Caco-2 (cell line): ENCODE results near the gene TTC9B. TPM values are rescaled to one million over a fixed set of nuclear protein-coding genes. Genes with fewer than 3 reads are reported as not detected.

Experiments
- BruUV-seq: library from RNA; stranded (reverse); fragments of 400-500 nt; replicated peaks from 2 replicates; lab custom pipeline; 2021; lab: Mats Ljungman, UMichigan
- CTCF ChIA-PET: fragments of 300-600 bp; sonication (Branson Sonifier 250); formaldehyde crosslinking; loops from one replicate; lab custom pipeline; 2022; ENCODE audit warnings: antibody characterized with exemption; lab: Charles Lee
- POLR2A ChIA-PET: fragments of 300-600 bp; sonication (Branson Sonifier 250); formaldehyde crosslinking; loops from one replicate; lab custom pipeline; 2022; ENCODE audit warnings: antibody characterized with exemption; lab: Charles Lee
- DNase-seq, 2 experiments: peaks; one replicate each; pipeline versions ENCODE4 v3.0.0 to v3.0.0-alpha.2; 2020 to 2022
- H3K27me3 ChIP-seq: replicated peaks from 2 replicates; pipeline ENCODE4 v1.6.0; 2011; ENCODE audit warnings: low read length; ENCODE audit not compliant: control insufficient read depth, insufficient read depth
- H3K36me3 ChIP-seq: 2 replicates; pipeline ENCODE4 v1.5.1; 2011; ENCODE audit warnings: low read length; ENCODE audit not compliant: control insufficient read depth, insufficient read depth
- H3K4me1 ChIP-seq: fragments of 250-450 bp; sonication (Bioruptor Pico); 2 replicates; pipeline ENCODE4 v1.5.1; 2020; ENCODE audit warnings: mild to moderate bottlenecking
- H3K4me3 ChIP-seq: 2 replicates; pipeline ENCODE4 v1.5.1; 2011; ENCODE audit warnings: low read depth, mild to moderate bottlenecking, control low read depth, low read length
- H3K9me3 ChIP-seq: fragments of 250-450 bp; sonication (Bioruptor Pico); 2 replicates; pipeline ENCODE4 v1.5.1; 2020; ENCODE audit warnings: mild to moderate bottlenecking, moderate library complexity
- H3K27ac Mint-ChIP-seq: one replicate; pipeline ENCODE4 v1.8.0; 2022; ENCODE audit warnings: mixed read lengths; ENCODE audit not compliant: unreplicated experiment
- H3K27me3 Mint-ChIP-seq: one replicate; pipeline ENCODE4 v1.8.0; 2022; ENCODE audit warnings: mixed read lengths; ENCODE audit not compliant: insufficient read depth, unreplicated experiment
- H3K36me3 Mint-ChIP-seq: one replicate; pipeline ENCODE4 v1.8.0; 2022; ENCODE audit warnings: mild to moderate bottlenecking, mixed read lengths; ENCODE audit not compliant: insufficient read depth, unreplicated experiment
- H3K4me1 Mint-ChIP-seq: one replicate; pipeline ENCODE4 v1.8.0; 2022; ENCODE audit warnings: low read depth, mixed read lengths; ENCODE audit not compliant: unreplicated experiment
- H3K4me3 Mint-ChIP-seq: one replicate; pipeline ENCODE4 v1.8.0; 2022; ENCODE audit warnings: mild to moderate bottlenecking, moderate library complexity, mixed read lengths; ENCODE audit not compliant: unreplicated experiment
- H3K9me3 Mint-ChIP-seq: one replicate; pipeline ENCODE4 v1.8.0; 2022; ENCODE audit warnings: mixed read lengths; ENCODE audit not compliant: unreplicated experiment
- CTCF ChIP-seq, 2 experiments: fragments of 200-600 bp in 1 of 2; IDR thresholded peaks; 1 replicate in 1 of 2; 2 replicates in 1 of 2; pipeline versions ENCODE4 v1.5.1 to v1.8.0; 2011 to 2022; ENCODE audit warnings: antibody characterized with exemption in 1 of 2, control low read depth in 1 of 2, inconsistent platforms in 1 of 2, low read depth in 1 of 2, low read length in 1 of 2, mild to moderate bottlenecking in 1 of 2, moderate library complexity in 1 of 2; ENCODE audit not compliant: insufficient read depth in 1 of 2, severe bottlenecking in 1 of 2, unreplicated experiment in 1 of 2
- intact Hi-C: fragments of 100-400 bp; cut with micrococcal nuclease; formaldehyde crosslinking; loops from one replicate; pipeline ENCODE4 v1.10.0; 2022; ENCODE audit not compliant: unreplicated experiment
- total RNA-seq: library from RNA; stranded (reverse); gene quantifications from 2 replicates; pipeline ENCODE4 v1.2.3, GENCODE V29; 2022

TTC9B gene
- total RNA-seq, 1 experiment from 2014 or later: not detected

- DNase-seq: no peak
- H3K9me3 Mint-ChIP-seq: no peaks in the 10 kb centered on the region
- H3K4me3 Mint-ChIP-seq: no peak overlapping the region
- Histone ChIP-seq H3K36me3 (no peaks in the 10 kb centered on the region; the same call in 1 of the 2 replicates), H3K4me1 (peaks cover 15% of the 10 kb centered on the region), H3K4me3 (no peak overlapping the region), H3K27me3 (no peaks in the 10 kb centered on the region), H3K9me3 (no peaks in the 10 kb centered on the region)
- H3K4me1 Mint-ChIP-seq: peaks cover 17% of the 10 kb centered on the region
- no peak for TF ChIP-seq CTCF (IDR thresholded peaks at IDR 0.05; ENCODE audit: insufficient read depth in 1 of 2, low read depth in 1 of 2, low read length in 1 of 2, severe bottlenecking in 1 of 2, unreplicated experiment in 1 of 2)
- intact Hi-C loops: no loop called here
- H3K27ac Mint-ChIP-seq: no peak overlapping the region
- ChIA-PET CTCF (interaction anchor here (1.0 to 1.2 kb wide), 2 partner anchors 18 to 31 kb away, joined by 3 to 5 read pairs; no protein-coding TSS in a partner anchor), POLR2A (no interaction called here)
- BruUV-seq: no TSS peak
- no peaks in the 10 kb centered on the region for H3K27me3 Mint-ChIP-seq
- peaks cover 35% of the 10 kb centered on the region for H3K36me3 Mint-ChIP-seq
Observed at GRCh38 chr19:40252395-40252794, 34.2 kb upstream of the TTC9B start.

GRCh38 chr19:40251991-40252390, 33.8 kb upstream of the TTC9B start:
- H3K36me3 Mint-ChIP-seq: peaks cover 35% of the 10 kb centered on the region
- peaks cover 17% of the 10 kb centered on the region for H3K4me1 Mint-ChIP-seq
- Histone ChIP-seq H3K9me3 (no peaks in the 10 kb centered on the region), H3K27me3 (no peaks in the 10 kb centered on the region), H3K4me1 (peaks cover 15% of the 10 kb centered on the region), H3K4me3 (no peak overlapping the region), H3K36me3 (no peaks in the 10 kb centered on the region; the same call in 1 of the 2 replicates)
- no peak for DNase-seq
- no peak for TF ChIP-seq CTCF (IDR thresholded peaks at IDR 0.05; ENCODE audit: insufficient read depth in 1 of 2, low read depth in 1 of 2, low read length in 1 of 2, severe bottlenecking in 1 of 2, unreplicated experiment in 1 of 2)
- intact Hi-C loops: no loop called here
- CTCF ChIA-PET: interaction anchor here (1.2 kb wide), 1 partner anchor 31 kb away, joined by 5 read pairs; no protein-coding TSS in a partner anchor
- POLR2A ChIA-PET: no interaction called here
- H3K4me3 Mint-ChIP-seq: no peak overlapping the region
- H3K9me3 Mint-ChIP-seq: no peaks in the 10 kb centered on the region
- H3K27ac Mint-ChIP-seq: no peak overlapping the region
- BruUV-seq: no TSS peak
- H3K27me3 Mint-ChIP-seq: no peaks in the 10 kb centered on the region

- POLR2A ChIA-PET: no interaction called here
- no peaks in the 10 kb centered on the region for H3K27me3 Mint-ChIP-seq
- DNase-seq: no peak
- Histone ChIP-seq H3K9me3 (no peaks in the 10 kb centered on the region), H3K36me3 (no peaks in the 10 kb centered on the region; the same call in 1 of the 2 replicates), H3K4me1 (peaks cover 13% of the 10 kb centered on the region), H3K4me3 (no peak overlapping the region), H3K27me3 (no peaks in the 10 kb centered on the region)
- no TSS peak for BruUV-seq
- no peak for TF ChIP-seq CTCF (IDR thresholded peaks at IDR 0.05; ENCODE audit: insufficient read depth in 1 of 2, low read depth in 1 of 2, low read length in 1 of 2, severe bottlenecking in 1 of 2, unreplicated experiment in 1 of 2)
- intact Hi-C loops: no loop called here
- no peak overlapping the region for H3K27ac Mint-ChIP-seq
- H3K4me3 Mint-ChIP-seq: no peak overlapping the region
- peaks cover 35% of the 10 kb centered on the region for H3K36me3 Mint-ChIP-seq
- no peaks in the 10 kb centered on the region for H3K9me3 Mint-ChIP-seq
- CTCF ChIA-PET: no interaction called here
- H3K4me1 Mint-ChIP-seq: peaks cover 15% of the 10 kb centered on the region
Observed at GRCh38 chr19:40251244-40251643, 33.1 kb upstream of the TTC9B start.
